Activated CD4-positive, alpha-beta T cell treated with anti-CD3 and anti-CD28 coated beads, Interleukin-10, Interleukin-2, amounts not matched to agents 100 ng/mL and 50 ng/mL, durations not matched to agents 16 hours and 8 hours (primary cell): ENCODE measurements around the gene THSD7B.
"Not testable (repeated sequence)": the region's sequence is repeated elsewhere in the genome, so short reads cannot be mapped to it uniquely, and the experiment has no call there.

Experiments used
- DNase-seq: peaks from one replicate; pipeline ENCODE4 v3.0.0-alpha.2; 2020

The THSD7B gene

DNA sequence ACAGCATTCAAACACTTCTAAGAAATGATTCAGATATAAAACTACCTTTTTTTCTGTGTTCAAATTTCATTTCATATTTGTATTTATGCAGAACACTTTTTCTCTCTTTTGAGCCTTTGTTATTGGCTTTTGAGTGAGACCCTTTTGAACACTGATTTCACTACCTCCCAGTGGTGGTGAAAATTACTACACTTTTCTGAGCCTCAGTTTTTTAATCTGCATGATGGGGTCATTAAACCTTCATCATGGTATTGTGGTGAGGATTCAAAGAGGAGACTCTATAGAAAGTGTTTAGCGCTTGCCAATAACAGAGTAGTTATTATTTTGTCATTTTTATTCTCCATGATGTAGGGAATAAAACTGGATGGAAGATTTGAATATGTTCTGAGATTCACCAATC lies 169.8 kb downstream of the THSD7B start:
- no peak for DNase-seq

DNA sequence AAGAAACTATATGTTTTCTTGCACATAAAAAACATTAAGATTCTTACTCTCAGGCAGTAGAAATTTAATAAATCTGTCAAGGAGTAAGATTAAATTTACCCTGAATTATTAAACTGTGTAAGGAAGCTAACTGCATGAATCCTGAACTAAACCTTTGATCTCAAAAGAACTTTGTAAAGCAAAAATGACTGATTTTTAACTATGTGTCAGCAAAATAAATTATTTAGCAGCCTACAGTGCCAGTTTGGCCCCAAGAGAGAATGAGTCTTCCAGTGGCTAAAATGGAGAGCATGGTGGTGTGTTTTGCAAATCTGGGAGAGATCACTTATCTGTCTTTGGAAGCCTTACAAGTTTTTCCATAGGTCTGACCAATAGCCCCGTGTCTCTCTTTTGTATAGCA lies 190.7 kb downstream of the THSD7B start:
- no peak for DNase-seq

DNA sequence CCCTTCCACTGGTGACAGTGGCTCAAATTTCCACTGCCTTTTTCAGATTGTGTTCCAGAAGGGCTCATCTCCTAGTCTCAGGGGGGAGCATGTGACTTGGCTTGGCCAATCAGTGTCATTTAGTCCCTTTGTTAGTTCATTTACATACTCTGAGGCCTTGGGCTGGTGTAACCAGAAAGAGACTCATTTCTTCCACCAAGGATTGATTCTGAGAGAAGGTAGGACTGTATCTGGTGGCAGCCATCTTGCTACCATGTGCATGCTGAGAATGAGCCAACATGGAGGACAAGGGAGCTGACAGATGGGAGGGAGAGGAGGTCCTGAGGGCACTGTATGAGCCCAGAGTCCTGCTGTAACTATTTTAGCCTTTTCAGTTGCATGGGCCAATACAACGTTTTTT lies 191.7 kb downstream of the THSD7B start:
- no peak for DNase-seq

DNA sequence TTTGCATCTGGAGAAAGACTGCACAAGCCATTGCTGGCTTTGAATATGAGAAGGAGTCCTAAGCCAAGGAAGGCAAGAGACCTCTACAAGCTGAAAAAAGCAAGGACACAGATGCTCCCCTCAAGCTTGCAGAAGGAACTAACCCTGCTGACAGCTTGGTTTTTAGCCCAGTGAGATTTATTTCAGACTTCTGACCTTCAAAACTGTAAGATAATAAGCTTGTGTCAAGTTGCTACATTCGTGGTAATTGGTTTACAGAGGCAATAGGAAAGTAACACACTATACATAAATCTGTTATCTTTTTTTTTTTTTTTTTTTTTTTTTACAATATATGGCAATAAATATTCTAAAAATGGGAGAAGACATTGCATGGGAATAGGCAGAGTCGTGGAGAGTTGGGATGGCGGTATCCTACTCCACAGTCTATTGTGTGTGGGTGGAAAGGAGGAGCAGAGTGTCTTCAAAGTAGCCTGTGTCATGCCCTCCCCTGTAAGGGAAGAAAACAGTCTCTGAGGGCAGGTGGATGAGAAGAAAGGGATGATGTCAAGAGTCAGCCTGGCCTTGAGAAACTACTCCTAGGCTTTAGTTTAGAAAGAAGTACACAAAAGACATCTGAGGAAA lies 196.9 kb downstream of the THSD7B start:
- DNase-seq = no peak

DNA sequence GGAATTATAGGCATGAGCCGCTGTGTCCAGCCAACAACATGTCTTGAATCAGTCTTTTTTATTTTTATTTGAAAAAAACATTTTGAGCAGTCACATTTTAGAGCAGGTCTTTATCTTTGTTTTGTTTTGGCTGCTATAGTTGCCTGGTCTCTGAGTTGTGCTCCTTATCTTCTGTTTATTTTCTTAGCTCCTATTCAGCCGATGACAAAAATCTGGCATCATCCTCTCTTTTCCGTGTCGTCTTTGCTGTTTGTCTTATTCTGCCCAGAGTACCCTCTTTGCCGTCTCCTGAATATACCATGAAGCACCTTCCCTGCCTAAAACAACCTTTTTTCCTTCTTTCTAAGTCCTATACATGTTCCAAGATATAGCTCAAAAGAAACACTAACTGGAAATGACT lies 201.1 kb downstream of the THSD7B start:
- no peak for DNase-seq

DNA sequence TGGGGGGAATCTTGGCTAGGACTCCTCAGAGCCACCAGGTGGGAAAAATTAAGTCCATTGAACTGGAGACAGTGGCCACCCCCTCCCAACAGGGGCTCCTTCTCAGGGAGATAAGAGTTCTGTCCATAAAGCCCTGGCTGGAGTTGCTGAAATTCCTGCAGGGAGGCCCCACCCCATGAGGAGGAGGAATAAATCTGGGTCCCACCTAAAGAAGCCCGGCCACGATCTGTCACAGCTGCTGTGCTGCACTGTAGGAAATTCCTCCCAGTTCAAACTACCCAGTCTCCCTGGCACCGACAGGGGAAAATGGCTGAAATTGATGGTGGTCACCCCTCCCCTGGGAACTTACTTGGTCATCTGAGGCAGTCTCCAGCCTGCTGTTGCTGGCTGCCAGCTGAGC lies 215.0 kb downstream of the THSD7B start:
- DNase-seq = no peak

DNA sequence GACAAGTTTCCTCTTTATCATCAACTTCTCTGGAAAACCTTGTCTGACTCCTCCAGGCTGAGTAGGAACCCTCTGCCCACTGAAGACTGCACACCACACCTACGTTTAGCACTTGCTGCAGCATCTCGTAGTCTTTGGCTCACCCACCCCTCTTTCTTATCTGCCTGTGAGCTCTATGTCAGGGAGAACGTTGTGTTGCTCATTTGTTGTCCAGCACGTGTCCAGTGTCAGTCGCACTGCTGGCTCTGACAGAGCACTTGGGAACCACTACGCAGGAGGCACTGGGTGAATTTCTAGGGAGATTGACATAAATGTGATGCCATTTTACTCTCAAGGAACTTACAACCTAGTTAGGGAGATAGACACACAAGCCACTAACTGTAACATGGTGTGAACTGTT lies 216.3 kb downstream of the THSD7B start:
- DNase-seq = not testable (repeated sequence)

DNA sequence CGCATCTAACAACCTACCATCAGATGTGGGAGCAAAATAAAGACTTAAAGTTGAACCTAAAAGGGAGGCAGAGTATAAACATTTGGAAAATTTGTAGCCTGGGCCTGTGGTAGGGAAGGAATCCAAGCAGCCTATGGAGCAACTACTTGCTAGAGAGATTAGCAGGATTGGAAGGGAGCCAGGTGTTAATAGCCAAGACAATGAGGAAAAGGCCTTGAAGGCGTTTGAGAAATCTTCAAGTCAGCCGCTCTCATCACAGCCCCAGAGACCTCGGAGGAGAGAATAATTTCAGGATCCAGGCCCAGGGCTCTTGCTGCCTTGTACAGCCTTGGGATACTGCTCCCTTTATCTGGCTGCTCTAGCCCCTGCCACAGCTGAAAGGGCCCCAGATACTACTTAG lies 219.7 kb downstream of the THSD7B start:
- no peak for DNase-seq

DNA sequence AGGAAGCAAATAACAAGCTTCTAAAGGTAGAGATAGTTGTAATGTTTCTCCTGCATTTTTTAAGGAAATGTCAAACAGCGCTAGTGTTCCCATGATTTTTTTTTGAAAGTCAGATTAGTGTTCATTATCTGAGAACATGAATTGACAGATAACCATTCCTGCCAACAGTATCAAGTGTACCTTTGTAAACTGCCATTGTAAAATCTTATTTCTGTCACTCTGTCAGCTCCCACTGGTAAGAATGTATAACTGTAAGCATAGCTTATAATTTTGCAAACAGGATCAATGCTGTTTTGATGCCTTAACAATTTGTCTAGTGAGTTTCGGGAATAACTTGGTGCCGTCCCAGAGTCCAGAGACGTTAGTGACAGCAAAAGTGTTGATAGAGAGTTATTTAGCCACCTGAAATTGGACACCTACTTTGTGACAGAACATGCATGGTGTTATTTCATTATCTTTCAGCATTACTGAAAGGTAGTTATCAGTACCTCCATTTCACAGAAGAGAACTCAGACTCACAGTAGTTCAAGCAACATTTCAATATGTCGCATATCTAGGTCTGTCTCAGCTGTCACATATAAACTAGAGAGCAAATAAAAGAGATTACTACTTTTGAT lies 221.4 kb downstream of the THSD7B start:
- no peak for DNase-seq

DNA sequence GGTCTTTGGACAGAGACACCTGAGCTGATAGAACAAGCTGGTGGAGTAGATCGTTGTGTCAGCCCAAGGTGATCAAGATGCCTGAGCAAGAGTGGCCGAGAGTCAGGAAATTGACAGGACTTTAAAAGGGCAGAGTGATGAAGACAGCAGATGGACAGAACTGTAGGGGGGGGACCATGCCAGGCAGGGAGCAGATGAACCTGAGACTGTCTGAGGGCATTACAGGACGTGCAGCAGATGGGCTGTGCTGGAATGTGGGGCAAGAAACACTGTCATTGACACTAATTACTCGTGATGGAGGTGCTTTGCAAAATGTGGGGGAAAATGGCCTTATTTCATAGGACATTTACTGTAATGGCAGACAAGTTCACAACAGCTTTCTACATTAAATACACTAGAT lies 225.0 kb downstream of the THSD7B start:
- no peak for DNase-seq

DNA sequence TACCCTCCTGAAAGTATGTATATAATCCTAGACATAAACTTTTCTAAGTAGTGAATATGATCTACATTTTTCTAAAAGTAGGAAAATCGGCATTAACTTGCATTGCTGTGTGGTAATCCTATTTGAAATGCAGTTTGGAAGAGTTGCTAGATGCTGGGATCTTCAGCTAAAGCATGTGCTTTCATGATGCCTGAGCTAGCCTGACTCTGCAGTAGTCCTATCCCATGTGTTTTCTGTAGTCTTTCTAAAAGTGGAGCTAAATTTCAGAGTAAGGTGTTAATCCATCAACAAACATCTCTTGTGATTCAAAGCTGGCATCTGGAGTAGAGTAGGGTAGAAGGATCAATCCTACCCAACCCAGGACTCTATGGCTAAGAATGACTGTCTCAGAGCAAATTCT lies 229.4 kb downstream of the THSD7B start:
- no peak for DNase-seq

DNA sequence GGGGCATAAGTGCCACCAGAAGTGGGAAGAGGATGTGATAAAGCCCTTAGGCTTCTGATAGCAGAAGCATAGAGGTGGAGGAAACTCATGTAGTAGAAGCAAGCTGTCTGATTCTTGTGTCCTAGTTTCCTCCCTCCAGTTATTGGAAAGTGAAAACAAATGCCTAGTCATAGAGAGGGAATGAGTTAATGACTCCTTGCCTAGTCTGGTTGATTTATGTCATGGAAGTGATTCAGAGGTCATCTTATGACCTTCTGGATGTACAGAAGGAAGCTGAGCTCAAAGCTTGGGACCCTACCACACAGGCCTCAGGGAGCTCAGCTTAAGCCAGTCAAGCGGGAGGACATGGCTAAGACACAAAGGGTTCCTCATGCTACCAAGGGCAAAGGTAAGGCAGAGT lies 232.2 kb downstream of the THSD7B start:
- DNase-seq = no peak

DNA sequence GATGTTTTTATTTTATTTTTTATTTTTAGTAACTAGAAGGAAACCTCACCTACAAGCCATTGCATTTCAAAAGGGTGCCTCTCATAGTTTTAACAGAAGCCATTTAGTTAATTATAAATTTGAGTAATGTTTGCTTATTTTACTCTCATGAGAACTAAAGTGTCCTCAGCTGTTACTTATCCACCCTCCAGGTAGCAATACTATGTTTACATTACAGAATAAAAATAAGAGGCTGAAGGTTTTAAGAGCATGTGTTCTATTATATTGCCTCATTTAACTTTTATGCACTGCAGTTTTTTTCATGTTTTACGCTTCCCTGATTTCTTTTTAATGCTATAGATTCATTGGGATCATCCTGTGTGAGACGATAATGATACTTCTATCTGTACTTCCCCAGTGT lies 235.5 kb downstream of the THSD7B start:
- DNase-seq = no peak

DNA sequence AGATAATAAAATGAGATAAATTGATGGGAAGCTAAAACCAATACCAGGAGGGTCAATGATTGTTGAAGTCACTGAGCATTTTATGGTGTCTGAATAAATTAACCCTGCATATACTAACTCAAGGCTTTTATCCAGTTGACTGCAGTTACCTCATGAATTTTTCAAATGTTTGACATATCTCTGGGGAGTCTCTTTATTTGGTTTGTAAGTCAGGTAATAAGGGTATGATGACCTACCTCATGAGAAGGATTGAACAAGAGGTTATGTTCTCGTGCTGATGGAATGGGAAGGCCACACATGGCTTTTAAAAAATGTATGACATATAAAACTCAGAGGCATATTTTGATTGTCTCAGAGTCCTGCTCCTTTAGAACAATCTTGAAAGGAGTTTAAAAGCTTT lies 237.6 kb downstream of the THSD7B start:
- DNase-seq = no peak

DNA sequence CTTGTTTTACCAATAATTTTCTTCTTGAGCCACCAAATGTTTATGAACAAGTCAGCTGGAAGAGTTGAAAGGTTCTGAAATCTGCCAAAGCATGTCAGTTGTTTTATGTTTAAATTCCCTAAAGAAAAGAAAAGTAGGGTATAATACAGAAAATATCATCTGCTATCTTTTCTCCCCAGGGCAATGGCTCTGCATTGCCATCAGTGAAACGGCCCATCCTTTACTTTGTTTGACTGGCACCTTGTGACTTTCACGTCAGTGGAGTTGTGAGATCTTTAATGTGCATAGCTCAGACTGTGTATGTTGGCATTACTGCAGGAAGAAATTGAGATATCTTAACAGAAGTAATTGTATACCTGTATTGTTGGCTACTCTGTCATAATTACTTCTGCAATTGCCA lies 239.9 kb downstream of the THSD7B start:
- DNase-seq = no peak

DNA sequence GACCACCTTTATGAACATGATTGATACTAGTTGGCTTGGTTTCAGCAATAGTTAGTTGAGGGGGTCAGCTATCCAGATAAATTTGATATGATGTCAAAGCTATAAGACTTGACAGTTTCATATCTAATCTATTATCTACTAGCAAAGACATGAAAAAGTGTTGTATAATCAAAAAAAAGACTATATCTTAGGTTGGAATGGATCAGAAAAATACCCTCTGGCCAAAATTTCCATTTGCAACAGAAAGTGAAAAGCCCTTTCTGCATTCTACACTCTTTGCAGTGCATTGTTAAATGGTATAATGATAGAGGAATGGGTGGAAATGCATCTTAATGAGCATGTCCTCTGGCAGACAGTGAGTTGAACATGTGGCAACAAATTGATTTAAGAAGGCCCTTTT lies 242.6 kb downstream of the THSD7B start:
- no peak for DNase-seq

DNA sequence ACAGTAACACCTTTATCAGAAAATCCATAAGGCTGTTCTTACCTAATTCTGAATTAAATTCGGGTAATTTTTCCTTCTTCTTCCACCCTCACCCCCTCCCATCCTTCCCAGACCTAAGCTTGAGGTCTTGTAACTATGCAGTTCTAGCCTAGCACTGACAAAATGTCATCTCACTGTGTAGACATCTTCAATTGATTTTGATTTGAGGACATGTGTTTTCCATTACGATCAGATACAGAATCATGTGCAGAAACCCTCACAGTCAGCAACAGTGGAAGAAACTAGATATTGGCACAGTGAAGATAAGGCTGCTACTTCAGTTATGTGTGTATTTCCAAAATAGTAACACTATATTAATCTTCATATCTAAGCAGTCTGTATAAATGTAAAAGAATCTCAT lies 244.6 kb downstream of the THSD7B start:
- no peak for DNase-seq

DNA sequence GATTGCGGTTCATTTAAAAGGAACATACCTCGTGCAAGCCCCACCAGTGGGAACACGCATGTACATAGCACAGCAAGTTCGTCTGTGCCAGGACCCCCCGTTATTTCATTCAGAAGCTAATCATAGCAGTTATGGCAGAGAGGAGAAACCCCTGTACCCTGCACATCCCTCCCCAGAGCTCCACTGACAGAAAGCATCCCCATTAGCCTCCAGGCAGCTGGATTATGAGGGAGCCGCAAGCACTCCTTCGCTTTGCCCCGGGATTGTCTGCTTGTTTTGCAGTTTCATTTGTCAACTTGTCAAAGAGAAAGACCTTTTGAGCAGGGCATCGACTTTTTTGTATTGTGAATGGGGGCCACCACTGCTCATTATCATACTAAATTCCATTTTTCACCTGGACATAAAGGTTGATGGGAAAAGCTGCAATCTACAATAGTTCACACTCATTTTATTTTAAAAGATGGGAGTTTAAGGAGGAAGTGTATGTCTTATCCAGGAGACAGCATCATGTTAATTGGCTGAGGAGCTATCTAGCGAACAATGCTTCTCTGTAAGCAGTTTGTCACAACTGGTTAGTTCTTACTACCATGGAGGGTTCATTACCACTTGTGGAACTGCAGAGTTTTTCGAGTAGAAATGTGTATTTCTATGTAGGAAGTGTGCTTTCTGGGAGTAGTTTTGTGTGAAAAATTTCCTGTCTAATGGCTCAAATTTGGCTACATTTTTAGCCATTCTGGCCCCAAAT lies 255.3 kb downstream of the THSD7B start:
- DNase-seq = no peak

DNA sequence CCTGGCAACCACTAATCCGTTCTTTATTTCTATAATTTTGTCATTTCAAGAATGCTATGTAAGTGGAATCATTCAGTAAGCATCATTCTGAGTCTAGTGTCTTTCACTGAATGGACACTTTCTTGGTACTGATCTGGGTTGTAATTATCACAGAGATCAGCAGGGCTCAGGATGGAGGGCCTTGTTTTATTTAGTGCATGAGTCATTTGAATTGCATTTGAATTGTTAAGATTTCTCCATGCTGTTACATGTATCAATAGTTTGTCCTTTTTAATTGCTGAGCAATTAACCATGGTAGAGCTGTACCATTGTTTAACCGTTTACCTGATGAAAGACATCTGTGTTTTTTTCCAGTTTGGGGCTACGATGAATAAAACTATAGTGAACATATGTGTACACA lies 256.4 kb downstream of the THSD7B start:
- DNase-seq = no peak

DNA sequence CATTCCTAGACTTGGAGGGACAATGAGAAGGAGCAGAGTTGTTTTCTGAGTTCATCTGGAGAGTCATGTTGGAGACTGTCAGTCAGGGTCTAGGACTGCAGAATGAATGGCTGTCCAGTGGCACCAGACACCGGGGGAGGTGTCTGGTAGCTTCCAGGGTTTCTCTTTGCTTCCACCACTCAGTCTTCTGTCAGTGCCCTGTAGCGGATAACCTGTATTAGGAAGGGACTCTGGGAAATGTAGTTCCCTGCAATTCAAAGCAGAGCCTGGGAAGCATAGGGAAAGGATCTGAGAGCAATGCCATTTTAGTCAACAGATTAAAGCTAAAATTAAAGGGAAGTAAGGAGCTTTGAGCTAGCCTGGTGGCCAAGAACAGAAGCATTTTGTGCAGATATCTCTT lies 257.9 kb downstream of the THSD7B start:
- no peak for DNase-seq

DNA sequence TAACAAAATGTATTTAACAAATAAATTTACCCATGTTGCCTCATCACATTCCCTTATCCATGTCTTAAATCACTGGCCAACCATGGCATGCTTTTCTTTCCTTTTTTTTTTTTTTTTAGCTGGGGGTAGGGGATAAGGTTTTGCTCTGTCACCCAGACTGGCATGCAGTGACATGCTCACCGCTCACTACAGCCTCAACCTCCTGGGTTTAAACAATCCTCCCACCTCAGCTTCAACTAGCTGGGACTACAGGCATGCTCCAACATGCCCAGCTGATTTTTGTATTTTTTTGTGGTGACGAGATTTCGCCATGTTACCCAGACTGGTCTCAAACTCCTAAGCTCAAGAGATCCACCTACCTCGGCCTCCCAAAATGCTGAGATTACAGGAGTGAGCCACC lies 266.4 kb downstream of the THSD7B start:
- DNase-seq = no peak

DNA sequence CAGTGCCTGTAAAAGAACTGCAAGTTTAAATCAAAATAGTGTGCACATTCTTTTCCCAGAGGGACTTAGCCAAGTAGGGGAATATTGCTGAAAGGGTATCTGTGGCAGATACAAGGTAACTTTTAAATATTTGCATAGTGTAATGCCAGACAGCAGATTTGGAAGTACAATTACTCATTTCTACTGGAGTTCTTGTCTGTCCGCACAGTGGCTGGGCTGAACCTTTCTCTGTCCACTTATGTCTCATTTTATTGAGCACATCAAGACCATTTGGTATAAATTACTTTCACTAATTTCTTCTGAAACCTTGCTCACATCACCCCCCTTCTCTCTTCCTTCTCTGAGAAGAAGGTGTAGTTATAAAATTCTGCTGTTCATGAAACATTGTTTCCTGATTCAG lies 271.3 kb downstream of the THSD7B start:
- no peak for DNase-seq

DNA sequence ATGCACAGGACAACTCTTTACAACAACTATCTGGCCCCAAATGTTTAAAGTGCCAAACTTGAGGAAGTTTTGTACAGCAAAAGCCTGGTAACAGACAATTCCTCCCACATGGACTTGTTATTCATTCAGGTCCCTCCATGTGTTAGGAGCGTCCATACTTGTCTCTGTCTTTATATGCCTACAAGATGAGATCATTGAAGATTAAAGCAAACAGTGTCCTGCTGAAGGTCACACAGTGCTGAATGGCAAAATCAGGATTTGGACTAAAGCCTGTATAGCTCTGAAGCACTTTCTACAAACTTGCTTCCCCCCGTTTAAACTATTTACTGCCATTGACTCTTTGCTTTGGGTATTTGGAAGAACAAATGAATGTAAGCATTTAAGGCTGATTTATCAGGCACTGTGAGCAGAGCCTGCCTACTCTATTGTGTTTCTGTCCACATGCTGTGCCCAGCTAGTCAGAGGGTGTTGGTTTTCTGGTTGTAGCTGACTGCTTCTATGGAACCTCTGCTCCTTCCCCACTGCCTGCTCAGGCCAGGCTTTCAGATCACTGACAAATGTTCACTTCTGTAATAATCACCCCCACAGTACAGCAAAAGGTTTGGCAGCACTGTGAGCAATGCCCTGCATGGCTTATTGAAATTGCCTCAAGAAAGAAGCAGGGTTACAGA lies 274.3 kb downstream of the THSD7B start:
- DNase-seq = no peak

DNA sequence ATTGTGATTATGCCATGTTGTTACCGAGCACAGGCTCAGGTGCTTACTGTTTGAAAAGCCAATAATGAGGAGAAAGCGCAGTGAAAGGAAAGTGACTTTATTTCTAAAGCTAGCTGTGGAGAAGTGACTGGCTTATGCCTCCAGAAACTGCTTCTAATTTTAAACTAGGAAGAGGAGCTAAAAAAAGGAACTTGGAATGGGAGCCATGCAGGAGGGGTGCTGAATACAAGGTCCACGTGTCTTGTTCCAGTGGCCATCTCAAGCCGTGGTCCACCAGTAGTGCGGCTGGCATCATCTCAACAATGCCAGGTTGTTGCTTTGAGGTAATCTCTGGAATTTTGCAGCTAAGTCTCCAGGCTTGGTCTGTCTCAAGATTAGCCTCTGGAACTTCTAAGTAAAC lies 282.0 kb downstream of the THSD7B start:
- no peak for DNase-seq
